Upper lobe of left lung (tissue), 4 donors: ENCODE data around the gene KANTR.

Source experiments
- EP300 ChIP-seq, 4 donors: sonication (generic); formaldehyde crosslinking; IDR thresholded peaks; one replicate each; pipeline ENCODE4 v1.5.1; 2017; ENCODE audit warnings: antibody characterized with exemption in 4 of 4, control low read depth in 2 of 4
- POLR2A ChIP-seq, 4 donors: fragments of 450-650 bp; IDR thresholded peaks; one replicate each; pipeline ENCODE4 v1.5.1; 2016 to 2017; ENCODE audit warnings: antibody characterized with exemption in 4 of 4, mild to moderate bottlenecking in 2 of 4
- POLR2AphosphoS5 ChIP-seq, 2 donors: sonication (generic); formaldehyde crosslinking; IDR thresholded peaks; one replicate each; pipeline ENCODE4 v1.5.1; 2017; ENCODE audit warnings: antibody characterized with exemption in 2 of 2
- TF ChIP-seq, protein P1 (sequence below), 6 experiments: fragments of 450-650 bp in 4 of 6; fragments of 200-600 bp in 2 of 6; sonication (generic) in 2 of 6; IDR thresholded peaks; one replicate each; pipeline ENCODE4 v1.5.1; 2016 to 2019; ENCODE audit warnings: antibody characterized with exemption in 6 of 6

DNA sequence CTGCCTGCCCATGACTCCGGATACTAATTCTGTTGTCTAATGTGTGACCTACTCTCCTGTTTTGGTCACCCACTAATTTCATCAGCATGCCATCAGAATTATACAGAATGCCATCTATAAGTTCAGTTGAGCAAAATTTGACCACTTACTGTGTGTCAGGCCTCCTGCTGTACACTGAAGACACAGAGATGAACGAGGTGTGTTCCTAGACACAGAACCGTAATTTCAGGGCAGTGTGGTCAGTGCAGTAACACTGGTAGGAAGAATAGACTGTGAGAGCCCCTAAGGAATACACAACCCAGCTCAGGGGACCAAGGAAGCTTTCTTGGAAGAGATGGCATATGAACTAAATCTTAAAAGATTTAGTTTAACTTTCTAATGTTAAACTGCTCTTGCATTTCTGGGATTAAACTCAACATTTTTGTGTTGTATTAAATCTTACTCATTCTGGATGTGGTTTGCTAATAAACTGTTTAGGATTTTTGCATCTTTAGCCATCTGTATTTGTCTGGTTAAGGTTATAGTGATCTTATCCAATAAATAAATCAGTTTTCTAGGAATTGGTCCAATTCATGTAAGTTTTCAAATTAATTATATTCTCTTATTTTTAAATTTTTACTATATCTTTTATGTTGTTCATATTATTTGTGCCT lies 34.3 kb downstream of the KANTR start:
- TF ChIP-seq, protein P1, sequence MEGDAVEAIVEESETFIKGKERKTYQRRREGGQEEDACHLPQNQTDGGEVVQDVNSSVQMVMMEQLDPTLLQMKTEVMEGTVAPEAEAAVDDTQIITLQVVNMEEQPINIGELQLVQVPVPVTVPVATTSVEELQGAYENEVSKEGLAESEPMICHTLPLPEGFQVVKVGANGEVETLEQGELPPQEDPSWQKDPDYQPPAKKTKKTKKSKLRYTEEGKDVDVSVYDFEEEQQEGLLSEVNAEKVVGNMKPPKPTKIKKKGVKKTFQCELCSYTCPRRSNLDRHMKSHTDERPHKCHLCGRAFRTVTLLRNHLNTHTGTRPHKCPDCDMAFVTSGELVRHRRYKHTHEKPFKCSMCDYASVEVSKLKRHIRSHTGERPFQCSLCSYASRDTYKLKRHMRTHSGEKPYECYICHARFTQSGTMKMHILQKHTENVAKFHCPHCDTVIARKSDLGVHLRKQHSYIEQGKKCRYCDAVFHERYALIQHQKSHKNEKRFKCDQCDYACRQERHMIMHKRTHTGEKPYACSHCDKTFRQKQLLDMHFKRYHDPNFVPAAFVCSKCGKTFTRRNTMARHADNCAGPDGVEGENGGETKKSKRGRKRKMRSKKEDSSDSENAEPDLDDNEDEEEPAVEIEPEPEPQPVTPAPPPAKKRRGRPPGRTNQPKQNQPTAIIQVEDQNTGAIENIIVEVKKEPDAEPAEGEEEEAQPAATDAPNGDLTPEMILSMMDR (IDR thresholded peaks at IDR 0.05) = no peak
- TF ChIP-seq POLR2AphosphoS5 (IDR thresholded peaks at IDR 0.05) (no peak), EP300 (IDR thresholded peaks at IDR 0.05) (no peak), POLR2A (IDR thresholded peaks at IDR 0.05) (no peak)
